Psoas muscle (tissue), 8 donors: ENCODE measurements around the gene ADGRD1. TPM values are rescaled to one million over a fixed set of nuclear protein-coding genes. Genes with fewer than 3 reads are reported as not detected.

ENCODE experiments used
- ATAC-seq, 4 donors: fragments of 200-7000 bp; cut with Tn5 transposase; one replicate each; pipeline ENCODE4 v1.9.1; 2020; ENCODE audit warnings: moderate library complexity in 3 of 4, mild to moderate bottlenecking in 2 of 4
- DNase-seq, 2 donors: peaks; one replicate each; pipeline ENCODE4 v3.0.0-alpha.2; 2020
- H3K27ac ChIP-seq: fragments of 200-600 bp; one replicate; pipeline ENCODE4 v1.8.0; 2022
- H3K27me3 ChIP-seq, 3 donors: fragments of 200-600 bp in 1 of 3; one replicate each; pipeline versions ENCODE4 v1.6.1 to v1.8.0; 2013 to 2022; ENCODE audit warnings: low read length in 2 of 3, mild to moderate bottlenecking in 2 of 3, moderate library complexity in 1 of 3; ENCODE audit not compliant: insufficient read depth in 3 of 3
- H3K36me3 ChIP-seq, 2 donors: fragments of 200-600 bp in 1 of 2; one replicate each; pipeline versions ENCODE4 v1.6.1 to v1.8.0; 2013 to 2022; ENCODE audit warnings: low read depth in 1 of 2, mild to moderate bottlenecking in 1 of 2, moderate library complexity in 1 of 2; ENCODE audit not compliant: insufficient read depth in 1 of 2
- H3K4me1 ChIP-seq: fragments of 200-600 bp; one replicate; pipeline ENCODE4 v1.8.0; 2022
- H3K4me3 ChIP-seq: fragments of 200-600 bp; one replicate; pipeline ENCODE4 v1.8.0; 2022; ENCODE audit warnings: mild to moderate bottlenecking
- H3K9me3 ChIP-seq: fragments of 200-600 bp; one replicate; pipeline ENCODE4 v1.8.0; 2022
- CTCF ChIP-seq: fragments of 200-600 bp; IDR thresholded peaks from one replicate; pipeline ENCODE4 v1.8.0; 2022; ENCODE audit warnings: antibody characterized with exemption
- WGBS, 3 donors: extraction: QIAGEN DNeasy Blood & Tissue Kit; methylation state at CpG; one replicate each; pipeline versions ENCODE4 v1.1.6 to v1.1.7; 2013; 5-methylcytosine and 5-hydroxymethylcytosine counted together
- intact Hi-C, 2 donors: fragments of 100-400 bp; cut with DNase I; formaldehyde crosslinking; loops; one replicate each; pipeline versions ENCODE4 v1.11.0 to v1.14.2; 2022
- polyA plus RNA-seq, 3 donors: library from polyadenylated mRNA; stranded (reverse); fragments of 200-250 nt; gene quantifications; one replicate each; pipeline ENCODE4 v1.2.3, GENCODE V29; 2013
- total RNA-seq, 4 donors: library from RNA; stranded (reverse); fragmentation: NEBNext Ultra II Directional in 2 of 4; extraction: Animal tissue kit (Norgen Biotek cat#: 25700) in 2 of 4; gene quantifications; one replicate each; pipeline versions ENCODE4 v1.2.1 to v1.2.4, GENCODE V29; 2021 to 2023
- donor health status: healthy with polysubstance abuse.
- donor health status: DM: no; HTN: no; CAD: no; lungs with moderate emphysema.
- donor health status: Bipolar disorder and iron deficiency.
- donor health status: healthy.
- donor health status: DM: yes; HTN: yes; CAD: no.
- donor health status: DM: no; HTN: no; CAD: no.
- donor health status: DM: no; HTN: no; CAD: no.
- donor health status: DM: yes; HTN: yes; CAD: no.

ADGRD1 gene
- total and polyA plus RNA-seq, 7 donors, result 2.1 to 11.6 (median 3.6) TPM

- DNase-seq (peak in 1 of 2 donors; percentile 13), ATAC-seq (no peak)
- no peaks in the 10 kb centered on the region for H3K4me1 ChIP-seq
- no peak overlapping the region for H3K4me3 ChIP-seq
- intact Hi-C loops, result no loop called here
- H3K9me3 ChIP-seq, result no peaks in the 10 kb centered on the region
- no peak overlapping the region for H3K27ac ChIP-seq
- 80 to 87% (median 82%) methylated on average over 37 to 38 of the region's 38 CpGs for WGBS, 3 donors
- H3K36me3 ChIP-seq, result no peaks in the 10 kb centered on the region
- no peaks in the 10 kb centered on the region for H3K27me3 ChIP-seq
- no peak for TF ChIP-seq CTCF
These were observed 134.4 kb downstream of the ADGRD1 start for GRCh38 chr12:131087991-131088700.

DNA sequence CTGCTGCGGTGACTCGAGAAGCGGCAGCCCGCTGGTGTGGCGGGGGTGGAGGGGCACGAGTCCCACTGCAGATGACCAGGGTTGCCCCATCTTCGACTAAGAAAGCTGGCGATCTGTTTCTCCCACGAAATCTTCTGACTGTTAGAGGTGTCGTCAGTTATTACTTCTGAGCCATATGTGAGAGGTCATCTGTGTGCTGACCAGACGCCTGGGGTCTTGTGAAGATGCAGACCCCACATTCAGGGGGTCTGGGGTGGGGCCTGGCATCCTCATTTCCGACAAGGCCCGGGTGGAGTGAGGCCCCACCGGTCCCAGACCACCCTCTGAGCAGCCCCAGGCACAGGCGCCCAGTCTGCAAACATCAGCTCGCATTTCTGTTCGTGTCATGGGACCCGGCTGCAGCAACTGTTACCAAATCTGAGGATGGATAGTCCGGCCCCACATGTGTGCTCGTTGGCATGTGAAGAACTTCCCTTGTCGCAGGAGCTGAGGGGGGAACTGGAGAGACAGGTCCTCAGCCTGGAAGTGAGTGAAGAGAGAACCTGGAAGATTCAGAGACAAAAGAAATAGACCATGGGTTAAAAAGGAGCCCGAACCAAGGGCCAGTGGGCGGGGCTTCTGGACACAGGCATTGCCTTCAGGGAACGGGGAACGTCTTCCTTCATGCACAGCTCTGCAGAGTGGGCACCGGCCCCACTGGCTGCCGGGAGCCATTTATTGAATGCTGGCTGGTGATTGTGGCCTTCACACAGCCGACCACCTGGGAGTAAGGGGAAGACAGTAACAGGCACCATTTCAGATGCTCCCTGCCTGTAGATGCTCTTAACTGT lies 135.2 kb downstream of the ADGRD1 start:
- Histone ChIP-seq H3K27me3 (no peaks in the 10 kb centered on the region), H3K4me1 (no peaks in the 10 kb centered on the region), H3K9me3 (no peaks in the 10 kb centered on the region), H3K27ac (no peak overlapping the region), H3K4me3 (no peak overlapping the region), H3K36me3 (no peaks in the 10 kb centered on the region)
- DNase-seq, result peak in 1 of 2 donors; percentile 9
- ATAC-seq, result no peak
- 70 to 73% (median 72%) methylated on average over 28 of the region's 28 CpGs for WGBS, 3 donors
- TF ChIP-seq CTCF, result no peak
- intact Hi-C loops, result no loop called here

GRCh38 chr12:131089531-131090273 lies 136.0 kb downstream of the ADGRD1 start:
- Histone ChIP-seq H3K4me3 (no peak overlapping the region), H3K4me1 (no peaks in the 10 kb centered on the region), H3K36me3 (no peaks in the 10 kb centered on the region), H3K27me3 (no peaks in the 10 kb centered on the region), H3K27ac (no peak overlapping the region), H3K9me3 (no peaks in the 10 kb centered on the region)
- no peak for TF ChIP-seq CTCF
- DNase-seq, result peak in 1 of 2 donors; percentile 7
- WGBS, 3 donors, result 59 to 83% (median 70%) methylated on average over 11 of the region's 11 CpGs
- ATAC-seq, result no peak
- intact Hi-C loops, result no loop called here

GRCh38 chr12:131090274-131091210 lies 136.8 kb downstream of the ADGRD1 start:
- TF ChIP-seq CTCF, result no peak
- intact Hi-C loops, result no loop called here
- DNase-seq (peak in 1 of 2 donors; percentile 7), ATAC-seq (no peak)
- Histone ChIP-seq H3K4me1 (no peaks in the 10 kb centered on the region), H3K27ac (no peak overlapping the region), H3K27me3 (no peaks in the 10 kb centered on the region), H3K9me3 (no peaks in the 10 kb centered on the region), H3K36me3 (no peaks in the 10 kb centered on the region), H3K4me3 (no peak overlapping the region)
- WGBS, 3 donors, result 75 to 79% (median 78%) methylated on average over 14 of the region's 14 CpGs
